GM12878 (cell line): ENCODE data around the gene CFAP54.

Experiments used
- EP300 ChIP-seq, 2 experiments: fragments of 150-350 bp in 1 of 2; IDR thresholded peaks; 2 replicates each; pipeline ENCODE4 v1.6.1; 2011 to 2012; ENCODE audit warnings: low read depth in 2 of 2, low read length in 2 of 2, borderline replicate concordance in 1 of 2, improper control_type of control experiment in 1 of 2, inconsistent platforms in 1 of 2; ENCODE audit not compliant: control insufficient read depth in 1 of 2
- JUNB ChIP-seq: IDR thresholded peaks from 2 replicates; pipeline ENCODE4 v1.6.1; 2016; ENCODE audit warnings: antibody characterized with exemption, mild to moderate bottlenecking

DNA sequence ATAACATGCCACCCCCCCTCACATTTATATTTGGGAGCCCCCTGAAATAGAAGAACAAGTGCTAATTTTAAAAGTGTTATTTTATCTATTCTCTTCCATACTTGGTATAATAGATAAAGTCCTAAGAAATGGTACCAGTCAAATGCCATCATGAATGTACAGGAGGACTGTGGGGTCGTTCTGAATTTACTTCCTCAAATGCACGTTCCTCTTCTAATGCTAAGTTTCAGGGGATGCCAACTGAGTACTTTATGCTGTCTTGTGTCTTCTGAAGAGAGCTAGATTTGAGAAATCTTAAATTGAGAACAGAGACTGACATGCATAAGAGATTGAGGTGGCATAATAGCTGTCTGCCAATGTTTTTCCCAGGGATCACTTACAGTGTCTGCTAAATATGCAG, 59.0 kb downstream of the CFAP54 start:
- TF ChIP-seq JUNB (no peak), EP300 (IDR thresholded peaks at IDR 0.05; ENCODE audit: borderline replicate concordance in 1 of 2, control insufficient read depth in 1 of 2, low read depth in 2 of 2, low read length in 2 of 2) (no peak)
